HepG2 (cell line): ENCODE measurements around the gene UBQLN1. TPM values are rescaled to one million over a fixed set of nuclear protein-coding genes. Genes with fewer than 3 reads are reported as not detected.
A peak's percentile ranks its signal among the peaks of the same experiment; 100 is the strongest.

Experiments
- ATAC-seq: fragments of 200-7000 bp; cut with Tn5 transposase; 3 replicates; pipeline ENCODE4 v1.9.1; 2020; ENCODE audit warnings: mild to moderate bottlenecking, moderate library complexity
- BruUV-seq: library from RNA; stranded (reverse); fragments of 400-500 nt; replicated peaks from 2 replicates; lab custom pipeline; 2021; lab: Mats Ljungman, UMichigan
- CTCF ChIA-PET: fragments of 300-600 bp; formaldehyde crosslinking; extraction: SDS; loops from one replicate; lab custom pipeline; 2021; ENCODE audit warnings: low total read pairs, inconsistent platforms, low intra/inter-chr PET ratio; lab: Yijun Ruan, JAX
- POLR2A ChIA-PET: fragments of 350-600 bp; sonication (Branson Sonifier 250); formaldehyde crosslinking; loops from one replicate; lab custom pipeline; 2020; ENCODE audit warnings: antibody characterized with exemption, inconsistent platforms; lab: Yijun Ruan, JAX
- DNase-seq: peaks from one replicate; pipeline ENCODE4 v3.0.0-alpha.2; 2015; ENCODE audit warnings: low spot score
- FAIRE-seq: peaks from 3 replicates; lab custom pipeline; 2011; peaks lifted over from hg19 to GRCh38; lab: Jason Lieb, UNC
- H2AFZ ChIP-seq: one replicate; pipeline ENCODE4 v1.6.1; 2011; ENCODE audit warnings: low read length, inconsistent platforms
- H3K27ac ChIP-seq: fragments of 300-600 bp; 3 replicates; pipeline ENCODE4 v1.8.0; 2011; ENCODE audit warnings: mixed run types, mild to moderate bottlenecking, mixed read lengths, low read length, inconsistent platforms; ENCODE audit not compliant: insufficient read depth; ENCODE audit errors: extremely low read length
- H3K27me3 ChIP-seq, 2 experiments: fragments of 200-600 bp in 1 of 2; 2 replicates in 1 of 2; 3 replicates in 1 of 2; pipeline versions ENCODE4 v1.6.0 to v1.8.0; 2011; ENCODE audit warnings: low read length in 2 of 2, mild to moderate bottlenecking in 2 of 2, moderate library complexity in 2 of 2, inconsistent platforms in 1 of 2; ENCODE audit not compliant: insufficient read depth in 2 of 2, control insufficient read depth in 1 of 2
- H3K36me3 ChIP-seq, 2 experiments: fragments of 200-600 bp in 1 of 2; replicated peaks in 1 of 2; 2 replicates in 1 of 2; 3 replicates in 1 of 2; pipeline versions ENCODE4 v1.5.1 to v1.8.0; 2011; ENCODE audit warnings: low read length in 2 of 2, inconsistent platforms in 1 of 2; ENCODE audit not compliant: insufficient read depth in 2 of 2, control insufficient read depth in 1 of 2
- H3K4me1 ChIP-seq: 2 replicates; pipeline ENCODE4 v1.5.1; 2012; ENCODE audit warnings: low read length, inconsistent platforms; ENCODE audit not compliant: insufficient read depth
- H3K4me2 ChIP-seq: 2 replicates; pipeline ENCODE4 v1.6.0; 2011; ENCODE audit warnings: low read depth, low read length, inconsistent platforms
- H3K4me3 ChIP-seq, 3 experiments: fragments of 200-600 bp in 1 of 3; sonication (generic), shearing (Covaris generic) in 1 of 3; replicated peaks in 1 of 3; 2 replicates each; pipeline ENCODE4 v1.5.1; 2011 to 2016; ENCODE audit warnings: low read length in 3 of 3, inconsistent platforms in 2 of 3, low read depth in 2 of 3, mild to moderate bottlenecking in 2 of 3, control low read depth in 1 of 3, mixed read lengths in 1 of 3; ENCODE audit not compliant: insufficient read depth in 1 of 3
- H3K79me2 ChIP-seq: one replicate; pipeline ENCODE4 v1.6.1; 2011; ENCODE audit warnings: low read length, inconsistent platforms; ENCODE audit not compliant: insufficient read depth
- H3K9ac ChIP-seq: 2 replicates; pipeline ENCODE4 v1.6.0; 2011; ENCODE audit warnings: mild to moderate bottlenecking, low read depth, low read length, inconsistent platforms; ENCODE audit not compliant: insufficient read depth
- H3K9me3 ChIP-seq: 2 replicates; pipeline ENCODE4 v1.5.1; 2012; ENCODE audit warnings: mild to moderate bottlenecking, low read length
- H4K20me1 ChIP-seq: 2 replicates; pipeline ENCODE4 v1.6.0; 2011; ENCODE audit warnings: inconsistent platforms, mild to moderate bottlenecking, low read length, moderate library complexity; ENCODE audit not compliant: insufficient read depth
- CEBPB ChIP-seq: IDR thresholded peaks from 2 replicates; pipeline ENCODE4 v1.6.1; 2011; ENCODE audit warnings: low read depth, low read length, improper control_type of control experiment, borderline replicate concordance
- GFI1 ChIP-seq: sonication (generic); formaldehyde crosslinking; IDR thresholded peaks from 2 replicates; pipeline ENCODE4 v1.5.0; 2020; ENCODE audit warnings: missing genetic modification reagents, mild to moderate bottlenecking, borderline replicate concordance
- KLF16 ChIP-seq, 2 experiments: sonication (generic) in 1 of 2; formaldehyde crosslinking in 1 of 2; IDR thresholded peaks; 2 replicates each; pipeline versions ENCODE4 v1.6.1 to v1.8.0; 2016 to 2023; ENCODE audit warnings: missing genetic modification reagents in 2 of 2, missing compliant biosample characterization in 1 of 2
- NR2F6 ChIP-seq, 2 experiments: IDR thresholded peaks; 2 replicates each; pipeline ENCODE4 v1.6.1; 2016; ENCODE audit warnings: antibody characterized with exemption in 1 of 2, mild to moderate bottlenecking in 1 of 2
- POGZ ChIP-seq: sonication (generic); formaldehyde crosslinking; IDR thresholded peaks from 2 replicates; pipeline ENCODE4 v1.4.0; 2020; ENCODE audit warnings: mild to moderate bottlenecking, missing genetic modification reagents
- POLR2A ChIP-seq, 2 experiments: IDR thresholded peaks; 2 replicates each; pipeline ENCODE4 v1.6.1; 2011; ENCODE audit warnings: low read depth in 2 of 2, low read length in 2 of 2, mild to moderate bottlenecking in 1 of 2, moderate library complexity in 1 of 2; ENCODE audit not compliant: insufficient read depth in 1 of 2
- SIN3B ChIP-seq: fragments of 150-350 bp; IDR thresholded peaks from 2 replicates; pipeline ENCODE4 v1.6.1; 2014; ENCODE audit warnings: low read length
- ZMYM3 ChIP-seq: sonication (generic); formaldehyde crosslinking; IDR thresholded peaks from 2 replicates; pipeline ENCODE4 v1.5.1; 2020; ENCODE audit warnings: mild to moderate bottlenecking, missing genetic modification reagents
- ZNF441 ChIP-seq: sonication (generic); formaldehyde crosslinking; IDR thresholded peaks from 2 replicates; pipeline ENCODE4 v1.7.0; 2021; ENCODE audit warnings: missing genetic modification reagents, borderline replicate concordance
- ZNF713 ChIP-seq: sonication (generic); formaldehyde crosslinking; IDR thresholded peaks from 2 replicates; pipeline ENCODE4 v1.4.0; 2020; ENCODE audit warnings: mild to moderate bottlenecking, missing genetic modification reagents
- WGBS: methylation state at CpG from one replicate; pipeline ENCODE4 v1.1.6; 2017; ENCODE audit warnings: low lambda C conversion rate; 5-methylcytosine and 5-hydroxymethylcytosine counted together
- in situ Hi-C: cut with HindIII; loops from 2 replicates; pipeline ENCODE4 v1.10.0; 2017; ENCODE audit warnings: low pct_unique_long_range_greater_than_20kb; ENCODE audit not compliant: extremely low pct_ligation_motif_present
- intact Hi-C: fragments of 100-400 bp; cut with micrococcal nuclease; formaldehyde crosslinking; loops from one replicate; pipeline ENCODE4 v1.10.0; 2022; ENCODE audit not compliant: unreplicated experiment
- polyA plus RNA-seq, 8 experiments: library from polyadenylated mRNA; depleted of rRNA in 3 of 8; stranded (reverse) in 7 of 8; unstranded in 1 of 8; fragments of >200 nt; fragmentation: Illumina TruSeq in 4 of 8; extraction: Trizol in 4 of 8; gene quantifications; 2 replicates each; pipeline versions ENCODE4 v1.2.1 to v1.2.3, GENCODE V29; 2011 to 2016; ENCODE audit warnings: low read depth in 4 of 8, missing spikeins in 1 of 8, mixed read lengths in 1 of 8; ENCODE audit not compliant: insufficient read depth in 1 of 8
- total RNA-seq, 5 experiments: library from RNA; depleted of rRNA; stranded (reverse); fragments of >200 nt; fragmentation: Illumina TruSeq; extraction: Trizol; gene quantifications; 2 replicates each; pipeline ENCODE4 v1.2.3, GENCODE V29; 2016; ENCODE audit warnings: low read depth in 1 of 5
- TF ChIP-seq, protein P1 (sequence below): sonication (generic); formaldehyde crosslinking; IDR thresholded peaks from 2 replicates; pipeline ENCODE4 v1.4.0; 2020; ENCODE audit warnings: missing genetic modification reagents
- TF ChIP-seq, protein P2 (sequence below): sonication (generic); formaldehyde crosslinking; IDR thresholded peaks from 2 replicates; pipeline ENCODE4 v1.5.1; 2020; ENCODE audit warnings: mild to moderate bottlenecking, missing genetic modification reagents

UBQLN1 gene
- total and polyA plus RNA-seq, 2 of the 13 experiments (the other 11 are each of a cell fraction or from before 2014, with no cell fraction given): 78.1 to 83.8 TPM

DNA sequence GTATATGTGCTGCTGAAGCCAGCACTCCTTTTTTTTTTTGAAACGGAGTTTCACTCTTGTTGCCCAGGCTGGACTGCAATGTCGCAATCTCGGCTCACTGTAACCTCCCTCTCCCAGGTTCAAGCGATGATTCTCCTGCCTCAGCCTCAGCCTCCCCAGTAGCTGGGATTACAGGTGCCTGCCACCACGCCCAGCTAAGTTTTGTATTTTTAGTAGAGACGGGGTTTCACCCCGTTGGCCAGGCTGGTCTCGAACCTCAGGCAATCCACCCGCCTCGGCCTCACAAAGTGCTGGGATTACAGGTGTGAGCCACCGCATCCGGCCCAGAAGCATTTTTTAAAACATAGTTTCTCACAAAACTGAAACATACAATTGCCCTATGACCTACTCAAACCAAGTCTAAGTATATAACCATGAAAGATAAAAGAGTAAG lies 2.5 kb downstream of the UBQLN1 start (continued):
- TF ChIP-seq ZMYM3 (CRISPR knock-in tag) (peak; percentile 90), KLF16 (CRISPR knock-in tag; IDR thresholded peaks at IDR 0.05) (0 out of 4 replicates have a peak, but pooled peaks of 1 of the 2 experiments have one; percentile 5), ZNF441 (CRISPR knock-in tag) (0 out of 2 replicates have a peak, but pooled peaks have one; percentile 31), CEBPB (peak; percentile 89), POGZ (CRISPR knock-in tag) (peak; percentile 77)
- TF ChIP-seq, protein P1, sequence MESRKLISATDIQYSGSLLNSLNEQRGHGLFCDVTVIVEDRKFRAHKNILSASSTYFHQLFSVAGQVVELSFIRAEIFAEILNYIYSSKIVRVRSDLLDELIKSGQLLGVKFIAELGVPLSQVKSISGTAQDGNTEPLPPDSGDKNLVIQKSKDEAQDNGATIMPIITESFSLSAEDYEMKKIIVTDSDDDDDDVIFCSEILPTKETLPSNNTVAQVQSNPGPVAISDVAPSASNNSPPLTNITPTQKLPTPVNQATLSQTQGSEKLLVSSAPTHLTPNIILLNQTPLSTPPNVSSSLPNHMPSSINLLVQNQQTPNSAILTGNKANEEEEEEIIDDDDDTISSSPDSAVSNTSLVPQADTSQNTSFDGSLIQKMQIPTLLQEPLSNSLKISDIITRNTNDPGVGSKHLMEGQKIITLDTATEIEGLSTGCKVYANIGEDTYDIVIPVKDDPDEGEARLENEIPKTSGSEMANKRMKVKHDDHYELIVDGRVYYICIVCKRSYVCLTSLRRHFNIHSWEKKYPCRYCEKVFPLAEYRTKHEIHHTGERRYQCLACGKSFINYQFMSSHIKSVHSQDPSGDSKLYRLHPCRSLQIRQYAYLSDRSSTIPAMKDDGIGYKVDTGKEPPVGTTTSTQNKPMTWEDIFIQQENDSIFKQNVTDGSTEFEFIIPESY: peak; percentile 61
- TF ChIP-seq, protein P2, sequence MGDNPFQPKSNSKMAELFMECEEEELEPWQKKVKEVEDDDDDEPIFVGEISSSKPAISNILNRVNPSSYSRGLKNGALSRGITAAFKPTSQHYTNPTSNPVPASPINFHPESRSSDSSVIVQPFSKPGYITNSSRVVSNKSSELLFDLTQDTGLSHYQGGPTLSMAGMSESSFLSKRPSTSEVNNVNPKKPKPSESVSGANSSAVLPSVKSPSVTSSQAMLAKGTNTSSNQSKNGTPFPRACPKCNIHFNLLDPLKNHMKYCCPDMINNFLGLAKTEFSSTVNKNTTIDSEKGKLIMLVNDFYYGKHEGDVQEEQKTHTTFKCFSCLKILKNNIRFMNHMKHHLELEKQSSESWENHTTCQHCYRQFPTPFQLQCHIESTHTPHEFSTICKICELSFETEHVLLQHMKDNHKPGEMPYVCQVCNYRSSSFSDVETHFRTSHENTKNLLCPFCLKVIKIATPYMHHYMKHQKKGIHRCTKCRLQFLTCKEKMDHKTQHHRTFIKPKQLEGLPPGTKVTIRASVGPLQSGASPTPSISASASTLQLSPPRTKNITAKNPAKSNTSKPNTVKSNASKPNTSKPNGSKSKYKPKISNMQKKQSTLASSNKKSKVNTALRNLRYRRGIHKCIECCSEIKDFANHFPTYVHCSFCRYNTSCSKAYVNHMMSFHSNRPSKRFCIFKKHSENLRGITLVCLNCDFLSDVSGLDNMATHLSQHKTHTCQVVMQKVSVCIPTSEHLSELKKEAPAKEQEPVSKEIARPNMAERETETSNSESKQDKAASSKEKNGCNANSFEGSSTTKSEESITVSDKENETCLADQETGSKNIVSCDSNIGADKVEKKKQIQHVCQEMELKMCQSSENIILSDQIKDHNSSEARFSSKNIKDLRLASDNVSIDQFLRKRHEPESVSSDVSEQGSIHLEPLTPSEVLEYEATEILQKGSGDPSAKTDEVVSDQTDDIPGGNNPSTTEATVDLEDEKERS (CRISPR knock-in tag): 0 out of 2 replicates have a peak, but pooled peaks have one; percentile 37

DNA sequence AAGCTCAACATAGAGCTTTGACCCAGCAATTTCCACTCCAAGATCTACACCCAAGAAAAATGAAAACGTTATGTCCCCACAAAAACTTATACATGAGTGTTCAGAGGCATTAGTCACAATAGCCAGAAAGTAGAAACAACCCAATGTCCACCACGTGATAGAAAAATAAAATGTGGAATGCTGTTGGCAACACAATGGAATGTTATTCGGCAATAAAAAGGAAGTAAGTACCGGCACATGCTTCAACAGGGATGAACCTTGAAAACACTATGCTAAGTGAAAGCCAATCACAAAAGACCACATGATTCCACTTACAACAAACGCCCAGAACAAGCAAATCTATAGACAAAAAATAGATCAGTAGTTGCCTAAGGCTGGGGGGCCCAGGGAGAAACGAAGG lies 6.0 kb downstream of the UBQLN1 start:
- Histone ChIP-seq H4K20me1 (peaks cover 83% of the 10 kb centered on the region), H3K4me2 (no peak overlapping the region)
- BruUV-seq: no TSS peak

More for the DNA sequence above, 6.0 kb downstream of the UBQLN1 start:
- DNase-seq (no peak), ATAC-seq (no peak), FAIRE-seq (no peak)
- WGBS: 81% methylated on average over 6 of the region's 6 CpGs
- CTCF ChIA-PET: no interaction called here
- peaks cover 97% of the 10 kb centered on the region for H3K79me2 ChIP-seq
- TF ChIP-seq NR2F6 (IDR thresholded peaks at IDR 0.05): no peak
- TF ChIP-seq NR2F6 (CRISPR knock-in tag; IDR thresholded peaks at IDR 0.05): no peak
- TF ChIP-seq SIN3B: no peak
- no peak for TF ChIP-seq POLR2A (IDR thresholded peaks at IDR 0.05; ENCODE audit: insufficient read depth in 1 of 2, low read depth in 2 of 2, low read length in 2 of 2)
- TF ChIP-seq ZNF713 (CRISPR knock-in tag): no peak
- TF ChIP-seq GFI1 (CRISPR knock-in tag): no peak
- H3K4me3 ChIP-seq: no peak overlapping the region
- no peak overlapping the region for H3K9ac ChIP-seq
- POLR2A ChIA-PET: no interaction called here
- in situ Hi-C loops: no loop called here
- H3K27ac ChIP-seq: no peak overlapping the region
- no peak overlapping the region for H2AFZ ChIP-seq
- intact Hi-C loops: no loop called here
- peaks cover 0 to 1% of the 10 kb centered on the region in 2 experiments; a peak in 1 of 5 replicates for H3K36me3 ChIP-seq
- H3K27me3 ChIP-seq: no peaks in the 10 kb centered on the region
- H3K9me3 ChIP-seq: no peaks in the 10 kb centered on the region
- peaks cover 51% of the 10 kb centered on the region for H3K4me1 ChIP-seq
